Osteoblast (primary cell): ENCODE data around the gene EHHADH. TPM values are rescaled to one million over a fixed set of nuclear protein-coding genes. Genes with fewer than 3 reads are reported as not detected.

Experiments
- DNase-seq: peaks from one replicate; pipeline ENCODE4 v3.0.0; 2011; ENCODE audit warnings: low spot score, mixed read lengths; ENCODE audit not compliant: insufficient read length; ENCODE audit errors: missing footprints
- H2AFZ ChIP-seq: 2 replicates; pipeline ENCODE4 v1.6.0; 2011; ENCODE audit warnings: mild to moderate bottlenecking, low read length
- H3K27ac ChIP-seq: 2 replicates; pipeline ENCODE4 v1.5.1; 2011; ENCODE audit warnings: mild to moderate bottlenecking, low read depth, low read length, moderate library complexity
- H3K27me3 ChIP-seq: 2 replicates; pipeline ENCODE4 v1.6.0; 2012; ENCODE audit warnings: mild to moderate bottlenecking, control low read depth, inconsistent platforms, low read length, moderate library complexity; ENCODE audit not compliant: insufficient read depth
- H3K36me3 ChIP-seq: 2 replicates; pipeline ENCODE4 v1.5.1; 2011; ENCODE audit warnings: mild to moderate bottlenecking, low read length, control low read depth, moderate library complexity; ENCODE audit not compliant: insufficient read depth
- H3K4me1 ChIP-seq: 2 replicates; pipeline ENCODE4 v1.5.1; 2011; ENCODE audit warnings: mild to moderate bottlenecking, low read length, control low read depth, moderate library complexity; ENCODE audit not compliant: insufficient read depth
- H3K4me2 ChIP-seq: 2 replicates; pipeline ENCODE4 v1.6.0; 2011; ENCODE audit warnings: mild to moderate bottlenecking, low read length; ENCODE audit not compliant: insufficient read depth
- H3K4me3 ChIP-seq: fragments of 200-600 bp; sonication (generic); 3 replicates; pipeline ENCODE4 v1.5.1; 2012; ENCODE audit warnings: mild to moderate bottlenecking, low read length, inconsistent platforms; ENCODE audit not compliant: insufficient read depth
- H3K79me2 ChIP-seq: 2 replicates; pipeline ENCODE4 v1.6.0; 2012; ENCODE audit warnings: mild to moderate bottlenecking, low read length, control low read depth, inconsistent platforms; ENCODE audit not compliant: insufficient read depth
- H3K9me3 ChIP-seq: 2 replicates; pipeline ENCODE4 v1.5.1; 2011; ENCODE audit warnings: low read depth, low read length, control low read depth
- H4K20me1 ChIP-seq: 2 replicates; pipeline ENCODE4 v1.6.0; 2012; ENCODE audit warnings: mild to moderate bottlenecking, low read length, control low read depth; ENCODE audit not compliant: insufficient read depth
- total RNA-seq: library from RNA; depleted of rRNA; stranded (reverse); fragments of >200 nt; gene quantifications from 2 replicates; pipeline ENCODE4 v1.2.3, GENCODE V29; 2012
- TF ChIP-seq, protein P1 (sequence below): IDR thresholded peaks from 2 replicates; pipeline ENCODE4 v1.5.1; 2011; ENCODE audit warnings: mild to moderate bottlenecking, low read depth, low read length, moderate library complexity; ENCODE audit errors: extremely low read depth

EHHADH gene
- total RNA-seq, 1 donor = 4.0 TPM

DNA sequence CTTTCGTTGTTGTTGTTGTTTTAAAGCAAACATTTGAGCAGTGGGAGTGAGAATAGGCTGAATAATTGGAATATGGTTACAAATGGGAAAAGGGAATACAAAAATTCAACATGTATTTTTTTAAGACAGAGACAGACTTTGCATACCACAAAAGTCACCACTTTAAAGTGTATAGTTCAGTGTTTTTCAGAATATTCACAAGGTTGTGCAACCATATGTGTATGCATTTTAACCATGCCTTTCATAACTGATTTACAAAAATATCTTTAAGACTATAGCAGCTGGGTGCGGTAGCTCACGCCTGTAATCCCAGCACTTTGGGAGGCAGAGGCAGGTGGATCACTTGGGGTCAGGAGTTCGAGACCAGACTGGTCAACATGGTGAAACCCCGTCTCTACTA is 41.3 kb downstream of the EHHADH start:
- Histone ChIP-seq H3K4me1 (peaks cover 5% of the 10 kb centered on the region), H3K27ac (no peak overlapping the region), H3K27me3 (no peaks in the 10 kb centered on the region), H2AFZ (no peak overlapping the region), H4K20me1 (no peaks in the 10 kb centered on the region), H3K4me3 (no peak overlapping the region), H3K79me2 (no peaks in the 10 kb centered on the region), H3K9me3 (no peaks in the 10 kb centered on the region), H3K36me3 (no peaks in the 10 kb centered on the region), H3K4me2 (no peak overlapping the region)
- TF ChIP-seq, protein P1, sequence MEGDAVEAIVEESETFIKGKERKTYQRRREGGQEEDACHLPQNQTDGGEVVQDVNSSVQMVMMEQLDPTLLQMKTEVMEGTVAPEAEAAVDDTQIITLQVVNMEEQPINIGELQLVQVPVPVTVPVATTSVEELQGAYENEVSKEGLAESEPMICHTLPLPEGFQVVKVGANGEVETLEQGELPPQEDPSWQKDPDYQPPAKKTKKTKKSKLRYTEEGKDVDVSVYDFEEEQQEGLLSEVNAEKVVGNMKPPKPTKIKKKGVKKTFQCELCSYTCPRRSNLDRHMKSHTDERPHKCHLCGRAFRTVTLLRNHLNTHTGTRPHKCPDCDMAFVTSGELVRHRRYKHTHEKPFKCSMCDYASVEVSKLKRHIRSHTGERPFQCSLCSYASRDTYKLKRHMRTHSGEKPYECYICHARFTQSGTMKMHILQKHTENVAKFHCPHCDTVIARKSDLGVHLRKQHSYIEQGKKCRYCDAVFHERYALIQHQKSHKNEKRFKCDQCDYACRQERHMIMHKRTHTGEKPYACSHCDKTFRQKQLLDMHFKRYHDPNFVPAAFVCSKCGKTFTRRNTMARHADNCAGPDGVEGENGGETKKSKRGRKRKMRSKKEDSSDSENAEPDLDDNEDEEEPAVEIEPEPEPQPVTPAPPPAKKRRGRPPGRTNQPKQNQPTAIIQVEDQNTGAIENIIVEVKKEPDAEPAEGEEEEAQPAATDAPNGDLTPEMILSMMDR = no peak
- no peak for DNase-seq

DNA sequence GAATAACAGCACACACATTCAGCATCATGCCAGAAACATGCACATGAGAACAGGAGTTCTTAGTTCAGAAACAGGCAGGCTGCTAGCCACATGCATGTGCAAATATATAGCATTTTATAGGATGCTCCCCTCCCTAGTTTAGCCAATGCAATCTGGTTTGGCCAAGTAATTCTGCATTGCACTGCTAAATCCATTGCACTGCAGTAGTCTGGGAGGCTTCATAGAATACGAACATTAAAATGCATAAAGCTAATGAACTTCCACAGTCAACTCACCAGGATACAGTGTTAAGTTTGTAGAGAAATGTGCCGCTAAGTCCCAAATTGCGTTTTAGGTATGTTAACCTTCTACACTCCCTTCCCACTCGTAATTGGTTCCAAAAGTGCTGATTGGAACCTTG is 41.8 kb downstream of the EHHADH start:
- Histone ChIP-seq H3K4me3 (no peak overlapping the region), H3K27me3 (no peaks in the 10 kb centered on the region), H3K4me1 (peaks cover 5% of the 10 kb centered on the region), H3K4me2 (no peak overlapping the region), H4K20me1 (no peaks in the 10 kb centered on the region), H3K27ac (no peak overlapping the region), H3K36me3 (no peaks in the 10 kb centered on the region), H2AFZ (no peak overlapping the region), H3K79me2 (no peaks in the 10 kb centered on the region), H3K9me3 (no peaks in the 10 kb centered on the region)
- no peak for DNase-seq
- TF ChIP-seq, protein P1 = no peak

DNA sequence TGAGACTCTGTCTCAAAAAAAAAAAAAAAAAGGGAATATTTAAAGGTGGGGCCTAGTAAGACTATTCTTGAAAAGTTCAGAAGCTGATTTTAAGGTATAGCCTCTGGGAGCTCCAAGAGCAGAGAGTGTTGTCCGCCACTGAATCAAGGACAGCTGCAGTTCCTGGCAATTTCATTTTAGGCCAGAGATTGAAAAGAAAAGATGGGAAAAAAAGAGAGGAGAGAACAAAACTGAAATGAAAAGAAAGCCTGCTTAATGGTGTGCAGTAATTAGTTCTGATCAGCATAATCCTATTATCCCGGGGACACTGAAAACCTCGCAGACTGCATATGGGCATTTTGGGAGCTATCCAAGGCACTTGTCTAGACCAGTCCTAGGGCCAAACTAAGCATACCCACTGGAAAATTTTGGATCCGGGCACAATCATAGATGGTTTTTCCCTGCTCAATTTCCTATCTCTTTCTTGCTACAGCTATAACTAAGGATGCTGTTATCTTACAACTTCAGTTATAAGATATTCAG is 43.2 kb downstream of the EHHADH start:
- H3K27ac ChIP-seq = no peak overlapping the region
- no peak overlapping the region for H2AFZ ChIP-seq
- no peaks in the 10 kb centered on the region for H4K20me1 ChIP-seq

DNA sequence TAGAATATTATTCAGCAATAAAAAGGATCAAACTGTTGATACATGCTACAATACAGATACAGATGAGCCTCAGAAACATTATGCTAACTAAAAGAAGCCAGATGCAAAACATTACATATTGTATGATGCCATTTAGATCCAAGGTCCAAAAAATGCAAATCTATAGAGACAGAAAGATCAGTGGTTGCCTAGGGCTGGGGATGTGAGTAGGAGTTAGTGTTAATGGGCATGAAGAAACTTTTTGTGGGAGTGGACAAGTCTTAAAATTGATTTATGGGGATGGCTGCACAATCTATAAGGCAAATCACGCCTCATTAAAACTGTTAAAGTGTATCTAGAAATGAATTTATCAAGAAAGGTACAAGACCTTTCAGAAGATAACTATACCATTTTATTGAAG is 45.0 kb downstream of the EHHADH start:
- Histone ChIP-seq H3K9me3 (no peaks in the 10 kb centered on the region), H3K4me1 (no peaks in the 10 kb centered on the region), H3K4me2 (no peak overlapping the region), H4K20me1 (no peaks in the 10 kb centered on the region), H3K27me3 (no peaks in the 10 kb centered on the region), H3K79me2 (no peaks in the 10 kb centered on the region), H3K4me3 (no peak overlapping the region), H3K27ac (no peak overlapping the region), H3K36me3 (no peaks in the 10 kb centered on the region), H2AFZ (no peak overlapping the region)
- TF ChIP-seq, protein P1 = no peak
- DNase-seq = no peak

More for the DNA sequence above, 43.2 kb downstream of the EHHADH start:
- no peaks in the 10 kb centered on the region for H3K27me3 ChIP-seq
- no peak for DNase-seq
- no peaks in the 10 kb centered on the region for H3K4me1 ChIP-seq
- H3K36me3 ChIP-seq = no peaks in the 10 kb centered on the region
- H3K9me3 ChIP-seq = no peaks in the 10 kb centered on the region
- no peaks in the 10 kb centered on the region for H3K79me2 ChIP-seq
- H3K4me2 ChIP-seq = no peak overlapping the region
- TF ChIP-seq, protein P1 = no peak
- no peak overlapping the region for H3K4me3 ChIP-seq
